Measurements from ENCODE around the gene THBS4. TPM values are rescaled to one million over a fixed set of nuclear protein-coding genes. Genes with fewer than 3 reads are reported as not detected.

The THBS4 gene
- total RNA-seq, 1 experiment from 2014 or later: 2.0 TPM

- no peaks in the 10 kb centered on the region for H3K79me2 ChIP-seq (ENCODE audit: low read length)
- no peak overlapping the region for H3K9ac ChIP-seq (ENCODE audit: low read length)
- DNase-seq: no peak
- H3K4me2 ChIP-seq (ENCODE audit: low read depth, low read length, poor library complexity, severe bottlenecking): no peak overlapping the region
- no peak overlapping the region for H3K4me3 ChIP-seq (ENCODE audit: low read length)
- no peaks in the 10 kb centered on the region for H3K36me3 ChIP-seq (ENCODE audit: insufficient read depth, low read length)
- H2AFZ ChIP-seq (ENCODE audit: low read length): no peak overlapping the region
- H3K27ac ChIP-seq (ENCODE audit: low read length): no peak overlapping the region
- no peaks in the 10 kb centered on the region for H3K27me3 ChIP-seq (ENCODE audit: low read length)
- H3K9me2 ChIP-seq (replicated peaks; ENCODE audit: insufficient read depth, low read length): no peaks in the 10 kb centered on the region
- H4K20me1 ChIP-seq (ENCODE audit: insufficient read depth, low read depth, low read length): no peaks in the 10 kb centered on the region
- H3K9me3 ChIP-seq (ENCODE audit: low read length): no peaks in the 10 kb centered on the region
- peaks cover 26% of the 10 kb centered on the region for H3K4me1 ChIP-seq (ENCODE audit: low read length)
Measured at GRCh38 chr5:80072103-80073073, 37.2 kb downstream of the THBS4 start.

GRCh38 chr5:80076131-80077050, 41.2 kb downstream of the THBS4 start:
- H3K36me3 ChIP-seq (ENCODE audit: insufficient read depth, low read length): no peaks in the 10 kb centered on the region
- DNase-seq: no peak

GRCh38 chr5:80077051-80077714, 42.0 kb downstream of the THBS4 start:
- Histone ChIP-seq H3K9me3 (ENCODE audit: low read length) (no peaks in the 10 kb centered on the region), H3K36me3 (ENCODE audit: insufficient read depth, low read length) (no peaks in the 10 kb centered on the region), H3K4me2 (ENCODE audit: low read depth, low read length, poor library complexity, severe bottlenecking) (no peak overlapping the region), H3K9ac (ENCODE audit: low read length) (no peak overlapping the region), H2AFZ (ENCODE audit: low read length) (no peak overlapping the region), H3K9me2 (replicated peaks; ENCODE audit: insufficient read depth, low read length) (no peaks in the 10 kb centered on the region), H3K4me3 (ENCODE audit: low read length) (no peak overlapping the region), H3K27ac (ENCODE audit: low read length) (no peak overlapping the region), H3K4me1 (ENCODE audit: low read length) (peaks cover 6% of the 10 kb centered on the region; the same call in 1 of the 2 replicates), H4K20me1 (ENCODE audit: insufficient read depth, low read depth, low read length) (no peaks in the 10 kb centered on the region), H3K27me3 (ENCODE audit: low read length) (no peaks in the 10 kb centered on the region), H3K79me2 (ENCODE audit: low read length) (no peaks in the 10 kb centered on the region)
- DNase-seq: no peak

More at GRCh38 chr5:80076131-80077050, 41.2 kb downstream of the THBS4 start:
- H4K20me1 ChIP-seq (ENCODE audit: insufficient read depth, low read depth, low read length): no peaks in the 10 kb centered on the region
- H3K4me1 ChIP-seq (ENCODE audit: low read length): peaks cover 6% of the 10 kb centered on the region; the same call in 1 of the 2 replicates
- H3K27ac ChIP-seq (ENCODE audit: low read length): no peak overlapping the region
- H3K4me3 ChIP-seq (ENCODE audit: low read length): no peak overlapping the region
- H3K79me2 ChIP-seq (ENCODE audit: low read length): no peaks in the 10 kb centered on the region
- H3K4me2 ChIP-seq (ENCODE audit: low read depth, low read length, poor library complexity, severe bottlenecking): no peak overlapping the region
- H3K9ac ChIP-seq (ENCODE audit: low read length): no peak overlapping the region
- no peaks in the 10 kb centered on the region for H3K9me3 ChIP-seq (ENCODE audit: low read length)
- H3K27me3 ChIP-seq (ENCODE audit: low read length): no peaks in the 10 kb centered on the region
- no peaks in the 10 kb centered on the region for H3K9me2 ChIP-seq (replicated peaks; ENCODE audit: insufficient read depth, low read length)
- no peak overlapping the region for H2AFZ ChIP-seq (ENCODE audit: low read length)

- Histone ChIP-seq H3K4me2 (ENCODE audit: low read depth, low read length, poor library complexity, severe bottlenecking) (no peak overlapping the region), H3K27ac (ENCODE audit: low read length) (no peak overlapping the region), H3K9ac (ENCODE audit: low read length) (no peak overlapping the region), H3K4me1 (ENCODE audit: low read length) (peaks cover 18% of the 10 kb centered on the region), H4K20me1 (ENCODE audit: insufficient read depth, low read depth, low read length) (no peaks in the 10 kb centered on the region), H3K36me3 (ENCODE audit: insufficient read depth, low read length) (no peaks in the 10 kb centered on the region), H3K79me2 (ENCODE audit: low read length) (no peaks in the 10 kb centered on the region), H3K9me2 (replicated peaks; ENCODE audit: insufficient read depth, low read length) (no peaks in the 10 kb centered on the region), H3K9me3 (ENCODE audit: low read length) (no peaks in the 10 kb centered on the region), H3K27me3 (ENCODE audit: low read length) (no peaks in the 10 kb centered on the region), H2AFZ (ENCODE audit: low read length) (no peak overlapping the region), H3K4me3 (ENCODE audit: low read length) (no peak overlapping the region)
- no peak for DNase-seq
Measured at GRCh38 chr5:80078921-80079320, 43.8 kb downstream of the THBS4 start.

- H3K9me2 ChIP-seq (replicated peaks; ENCODE audit: insufficient read depth, low read length): no peaks in the 10 kb centered on the region
- H3K4me1 ChIP-seq (ENCODE audit: low read length): peaks cover 16% of the 10 kb centered on the region
- H3K27ac ChIP-seq (ENCODE audit: low read length): no peak overlapping the region
- H4K20me1 ChIP-seq (ENCODE audit: insufficient read depth, low read depth, low read length): no peaks in the 10 kb centered on the region
- H3K36me3 ChIP-seq (ENCODE audit: insufficient read depth, low read length): no peaks in the 10 kb centered on the region
- no peaks in the 10 kb centered on the region for H3K79me2 ChIP-seq (ENCODE audit: low read length)
- no peak for DNase-seq
- H3K9ac ChIP-seq (ENCODE audit: low read length): no peak overlapping the region
- H3K4me2 ChIP-seq (ENCODE audit: low read depth, low read length, poor library complexity, severe bottlenecking): no peak overlapping the region
- H2AFZ ChIP-seq (ENCODE audit: low read length): peak overlapping the region; percentile 53; the same call in 1 of the 2 replicates
- H3K9me3 ChIP-seq (ENCODE audit: low read length): no peaks in the 10 kb centered on the region
- H3K4me3 ChIP-seq (ENCODE audit: low read length): no peak overlapping the region
- no peaks in the 10 kb centered on the region for H3K27me3 ChIP-seq (ENCODE audit: low read length)
Measured at GRCh38 chr5:80082281-80082680, 47.1 kb downstream of the THBS4 start.

GRCh38 chr5:80082731-80083100, 47.6 kb downstream of the THBS4 start:
- Histone ChIP-seq H3K79me2 (ENCODE audit: low read length) (no peaks in the 10 kb centered on the region), H3K27ac (ENCODE audit: low read length) (no peak overlapping the region), H3K36me3 (ENCODE audit: insufficient read depth, low read length) (no peaks in the 10 kb centered on the region), H3K4me2 (ENCODE audit: low read depth, low read length, poor library complexity, severe bottlenecking) (no peak overlapping the region), H3K27me3 (ENCODE audit: low read length) (no peaks in the 10 kb centered on the region), H4K20me1 (ENCODE audit: insufficient read depth, low read depth, low read length) (no peaks in the 10 kb centered on the region), H3K9me2 (replicated peaks; ENCODE audit: insufficient read depth, low read length) (no peaks in the 10 kb centered on the region), H3K4me3 (ENCODE audit: low read length) (no peak overlapping the region), H3K9ac (ENCODE audit: low read length) (no peak overlapping the region), H3K9me3 (ENCODE audit: low read length) (no peaks in the 10 kb centered on the region), H2AFZ (ENCODE audit: low read length) (peak overlapping the region; percentile 53; the same call in 1 of the 2 replicates), H3K4me1 (ENCODE audit: low read length) (peaks cover 11% of the 10 kb centered on the region)
- peak; percentile 86 for DNase-seq

- Histone ChIP-seq H3K9me3 (ENCODE audit: low read length) (no peaks in the 10 kb centered on the region), H2AFZ (ENCODE audit: low read length) (no peak overlapping the region), H3K4me1 (ENCODE audit: low read length) (peaks cover 11% of the 10 kb centered on the region), H3K27ac (ENCODE audit: low read length) (no peak overlapping the region), H3K79me2 (ENCODE audit: low read length) (no peaks in the 10 kb centered on the region), H3K4me2 (ENCODE audit: low read depth, low read length, poor library complexity, severe bottlenecking) (no peak overlapping the region), H3K4me3 (ENCODE audit: low read length) (no peak overlapping the region), H3K9ac (ENCODE audit: low read length) (no peak overlapping the region), H3K36me3 (ENCODE audit: insufficient read depth, low read length) (no peaks in the 10 kb centered on the region), H4K20me1 (ENCODE audit: insufficient read depth, low read depth, low read length) (no peaks in the 10 kb centered on the region), H3K9me2 (replicated peaks; ENCODE audit: insufficient read depth, low read length) (no peaks in the 10 kb centered on the region), H3K27me3 (ENCODE audit: low read length) (no peaks in the 10 kb centered on the region)
- peak; percentile 85 for DNase-seq
Measured at GRCh38 chr5:80083101-80083890, 48.1 kb downstream of the THBS4 start.
